ENCODE data around the gene RPL18A.

The RPL18A gene

DNA sequence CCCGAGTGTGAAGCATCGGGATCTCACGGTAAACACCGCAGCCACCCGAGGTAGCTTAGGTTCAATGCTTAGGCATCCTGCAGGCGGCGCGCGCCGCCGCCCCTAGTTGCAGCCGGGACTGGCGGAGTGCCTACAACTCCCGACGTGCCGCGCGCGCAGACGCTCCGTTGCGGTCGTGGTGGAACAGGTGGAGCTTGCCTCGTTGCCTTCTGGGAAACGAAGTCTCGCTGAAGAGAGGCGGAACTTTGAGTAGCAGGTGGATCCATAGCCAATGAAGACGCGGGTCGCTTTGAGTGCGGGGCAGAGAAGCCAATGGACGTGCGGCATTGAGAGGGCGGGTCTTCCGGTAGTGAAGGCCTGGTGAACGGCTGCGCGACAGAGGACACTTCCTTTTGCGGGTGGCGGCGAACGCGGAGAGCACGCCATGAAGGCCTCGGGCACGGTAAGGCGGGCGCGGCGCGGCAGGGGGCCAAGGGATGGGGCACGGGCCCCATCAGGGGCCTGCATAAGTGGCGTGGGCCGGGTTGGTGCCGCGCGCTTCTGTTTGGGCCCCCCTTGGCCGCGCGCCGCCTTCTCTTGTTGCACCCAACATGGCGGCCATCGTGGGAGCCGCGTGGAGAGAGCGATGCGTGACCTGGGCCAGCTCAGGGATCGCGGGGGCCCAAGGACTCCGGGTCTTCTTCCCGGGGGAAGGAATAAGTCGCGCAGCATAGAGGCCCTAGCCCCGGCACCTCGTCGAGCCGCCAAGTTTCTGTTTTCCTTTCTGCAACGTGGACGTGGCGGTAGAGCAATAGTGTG, at the start of gene RPL18A:
RPL18A (plus strand) TSS at position 378 of the 798 bp plus-strand sequence; CDS start at position 425, 47 bp downstream.
- DNase-seq = peak; percentile 100

DNA sequence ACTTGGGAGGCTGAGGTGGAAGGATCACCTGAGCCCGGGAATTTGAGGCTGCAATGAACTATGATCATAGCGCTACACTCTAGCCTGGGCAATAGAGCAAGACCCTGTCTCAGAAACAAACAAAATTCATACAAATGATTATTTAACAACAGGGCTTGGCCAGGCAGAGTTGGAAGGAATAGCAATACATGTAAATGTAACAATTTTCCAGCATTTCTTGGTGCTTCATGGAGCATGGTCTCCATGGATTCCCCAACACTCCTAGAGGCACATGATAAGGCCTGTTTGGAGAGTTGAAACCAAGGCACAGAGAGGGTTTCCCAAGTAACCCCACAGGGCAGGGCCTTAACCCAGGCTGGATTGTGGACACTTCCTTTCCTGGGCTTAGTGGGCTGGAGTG, 48.6 kb upstream of the RPL18A start:
- DNase-seq = no peak

DNA sequence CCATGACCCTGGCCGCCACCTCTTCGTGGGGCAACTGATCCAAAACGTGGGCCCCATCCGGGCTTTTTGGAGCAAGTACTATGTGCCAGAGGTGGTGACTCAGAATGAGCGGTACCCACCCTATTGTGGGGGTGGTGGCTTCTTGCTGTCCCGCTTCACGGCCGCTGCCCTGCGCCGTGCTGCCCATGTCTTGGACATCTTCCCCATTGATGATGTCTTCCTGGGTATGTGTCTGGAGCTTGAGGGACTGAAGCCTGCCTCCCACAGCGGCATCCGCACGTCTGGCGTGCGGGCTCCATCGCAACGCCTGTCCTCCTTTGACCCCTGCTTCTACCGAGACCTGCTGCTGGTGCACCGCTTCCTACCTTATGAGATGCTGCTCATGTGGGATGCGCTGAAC, 48.0 kb upstream of the RPL18A start:
- DNase-seq = no peak

DNA sequence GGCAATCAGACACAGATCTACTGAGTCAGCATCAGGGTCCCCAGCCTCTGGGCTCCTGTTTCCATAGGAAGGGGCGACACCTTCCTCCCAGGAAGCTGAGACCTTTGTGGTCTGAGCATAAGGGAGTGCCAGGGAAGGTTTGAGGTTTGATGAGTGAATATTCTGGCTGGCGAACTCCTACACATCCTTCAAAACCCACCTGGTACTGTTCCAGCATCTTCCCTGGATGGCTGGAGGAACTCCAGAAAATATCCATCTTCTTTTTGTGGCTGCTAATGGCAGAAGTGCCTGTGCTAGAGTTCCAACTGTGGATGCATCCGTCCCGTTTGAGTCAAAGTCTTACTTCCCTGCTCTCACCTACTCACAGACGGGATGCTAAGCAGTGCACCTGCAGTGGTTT, 47.6 kb upstream of the RPL18A start:
- DNase-seq = no peak

DNA sequence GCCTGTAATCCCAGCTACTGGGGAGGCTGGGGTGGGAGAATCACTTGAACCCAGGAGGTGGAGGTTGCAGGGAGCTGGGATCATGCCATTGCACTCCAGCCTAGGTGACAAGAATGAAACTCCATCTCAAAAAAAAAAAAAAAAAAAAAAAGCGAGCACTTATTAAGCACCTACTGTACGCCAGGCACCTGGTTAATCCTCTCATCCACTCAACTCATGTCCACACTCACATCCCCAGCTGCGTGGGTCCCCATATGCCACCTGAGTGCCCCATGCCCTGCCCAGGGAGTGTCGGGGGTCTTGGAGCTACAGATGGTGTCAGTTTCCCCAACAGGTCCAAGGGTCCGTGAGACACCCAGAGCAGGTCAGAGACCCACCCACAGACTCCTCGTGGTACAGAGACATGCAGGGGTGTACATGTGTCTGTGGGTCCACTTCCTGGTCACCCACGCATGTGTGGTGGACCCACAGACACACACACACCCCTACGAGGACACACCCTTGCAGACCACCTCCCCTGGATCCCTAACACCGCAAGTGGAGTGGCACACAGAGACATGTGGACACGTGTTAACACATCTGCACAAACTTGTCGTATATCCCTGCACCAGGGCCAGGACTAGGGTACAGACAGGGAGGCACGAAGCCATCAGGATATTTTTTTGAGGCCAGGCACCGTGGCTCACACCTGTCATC, 41.9 kb upstream of the RPL18A start:
- no peak for DNase-seq

DNA sequence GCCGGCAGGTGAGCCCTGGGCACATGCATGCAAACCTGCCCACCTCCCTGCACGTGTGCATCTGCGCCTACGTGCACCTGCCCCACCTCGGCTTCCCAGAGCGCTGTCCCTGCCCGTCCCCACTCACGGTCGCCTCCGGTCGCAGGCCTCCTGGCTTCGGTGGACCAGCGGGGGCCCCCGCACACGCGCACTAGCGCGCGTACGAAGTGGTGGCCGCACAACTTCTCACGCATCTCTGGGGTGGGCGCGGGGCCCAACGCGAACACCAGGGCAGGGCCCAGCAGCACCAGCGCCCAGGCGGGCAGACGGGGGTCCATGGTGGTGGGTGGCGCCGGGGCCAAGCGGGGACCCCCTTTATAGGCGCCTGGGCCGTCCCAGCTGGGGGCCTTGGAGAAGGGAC, 38.5 kb upstream of the RPL18A start, which contains the start of gene INSL3:
INSL3 (minus strand) TSS at position 330 of the 400 bp plus-strand sequence; CDS start at position 317, 13 bp downstream.
- DNase-seq = no peak

DNA sequence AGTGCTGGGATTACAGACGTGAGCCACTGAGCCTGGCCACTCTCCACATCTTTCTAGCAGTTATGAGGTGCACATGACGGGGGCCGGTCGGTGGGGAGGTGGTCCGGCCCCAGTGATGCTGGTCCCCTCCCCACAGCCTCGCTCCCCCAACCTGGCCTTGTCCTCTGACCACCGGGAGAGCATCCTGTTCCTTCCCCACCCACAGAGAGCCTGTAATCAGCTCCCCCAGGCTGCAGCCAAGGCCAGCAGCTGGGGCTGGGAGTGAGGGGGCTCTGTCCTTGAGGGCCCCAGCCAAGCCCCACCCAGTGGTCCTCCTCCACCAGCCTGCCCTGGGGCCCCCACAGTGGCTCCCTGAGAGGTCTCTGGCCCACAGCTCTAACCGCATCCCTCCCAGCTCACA, 35.4 kb upstream of the RPL18A start:
- no peak for DNase-seq

DNA sequence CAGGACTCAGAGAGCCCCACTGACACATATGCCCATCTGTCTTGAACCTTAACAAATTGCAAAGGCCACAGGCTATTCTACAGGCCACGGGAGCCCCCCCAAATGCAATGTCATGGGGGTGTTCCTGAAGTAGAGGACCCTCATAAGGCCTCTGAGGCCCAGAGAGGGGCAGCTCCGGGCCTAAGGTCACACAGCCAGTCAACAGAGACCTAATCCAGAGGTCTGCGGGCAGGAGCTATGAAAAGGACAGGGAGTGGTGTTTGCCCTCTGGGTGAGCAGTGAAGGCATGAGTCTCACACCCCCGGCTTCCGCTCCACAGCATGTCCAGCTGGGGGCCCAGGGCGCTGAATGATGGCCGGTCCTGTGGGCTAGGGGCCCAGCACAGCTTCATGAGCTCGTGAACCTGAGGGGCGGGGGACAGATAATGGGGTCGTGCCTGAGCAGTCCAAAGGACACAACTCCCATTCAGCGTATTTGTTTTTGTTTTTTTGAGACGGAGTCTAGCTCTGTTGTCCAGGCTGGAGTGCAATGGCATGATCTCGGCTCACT, 33.1 kb upstream of the RPL18A start:
- no peak for DNase-seq

DNA sequence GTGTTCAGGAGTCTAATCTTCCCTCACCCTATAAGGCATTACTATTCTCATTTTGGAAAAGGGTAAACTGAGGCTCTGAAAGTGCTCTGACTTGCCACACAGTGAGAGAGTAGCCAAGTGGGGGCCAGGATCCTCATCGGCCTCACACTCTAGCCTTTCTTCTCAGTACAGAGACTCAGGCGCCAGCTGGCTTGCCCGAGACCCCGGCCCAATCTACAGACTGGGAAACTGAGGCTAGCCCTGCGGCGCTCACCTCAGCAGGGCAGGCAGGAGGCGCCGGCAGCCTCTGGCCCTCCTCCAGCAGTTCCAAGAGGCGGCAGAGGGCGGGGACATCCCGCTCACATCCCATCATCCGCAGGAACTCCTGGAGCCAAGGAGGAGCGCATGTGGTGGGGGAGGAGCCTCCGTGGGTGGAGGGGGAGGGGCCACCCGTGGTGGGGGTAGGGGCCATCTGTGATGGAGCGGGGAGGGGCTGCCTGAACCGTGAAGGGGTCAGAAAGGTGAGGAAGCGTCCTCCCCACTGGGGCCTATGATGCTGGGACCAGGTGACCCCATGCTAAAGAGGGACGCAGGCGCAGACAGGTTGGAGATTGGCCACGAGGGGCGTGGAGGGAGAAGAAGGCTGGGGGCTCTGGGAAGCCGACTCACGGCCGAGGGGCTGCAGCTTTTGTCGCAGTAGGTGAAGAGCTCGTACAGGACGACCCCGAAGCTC, 29.7 kb upstream of the RPL18A start:
- DNase-seq = no peak

DNA sequence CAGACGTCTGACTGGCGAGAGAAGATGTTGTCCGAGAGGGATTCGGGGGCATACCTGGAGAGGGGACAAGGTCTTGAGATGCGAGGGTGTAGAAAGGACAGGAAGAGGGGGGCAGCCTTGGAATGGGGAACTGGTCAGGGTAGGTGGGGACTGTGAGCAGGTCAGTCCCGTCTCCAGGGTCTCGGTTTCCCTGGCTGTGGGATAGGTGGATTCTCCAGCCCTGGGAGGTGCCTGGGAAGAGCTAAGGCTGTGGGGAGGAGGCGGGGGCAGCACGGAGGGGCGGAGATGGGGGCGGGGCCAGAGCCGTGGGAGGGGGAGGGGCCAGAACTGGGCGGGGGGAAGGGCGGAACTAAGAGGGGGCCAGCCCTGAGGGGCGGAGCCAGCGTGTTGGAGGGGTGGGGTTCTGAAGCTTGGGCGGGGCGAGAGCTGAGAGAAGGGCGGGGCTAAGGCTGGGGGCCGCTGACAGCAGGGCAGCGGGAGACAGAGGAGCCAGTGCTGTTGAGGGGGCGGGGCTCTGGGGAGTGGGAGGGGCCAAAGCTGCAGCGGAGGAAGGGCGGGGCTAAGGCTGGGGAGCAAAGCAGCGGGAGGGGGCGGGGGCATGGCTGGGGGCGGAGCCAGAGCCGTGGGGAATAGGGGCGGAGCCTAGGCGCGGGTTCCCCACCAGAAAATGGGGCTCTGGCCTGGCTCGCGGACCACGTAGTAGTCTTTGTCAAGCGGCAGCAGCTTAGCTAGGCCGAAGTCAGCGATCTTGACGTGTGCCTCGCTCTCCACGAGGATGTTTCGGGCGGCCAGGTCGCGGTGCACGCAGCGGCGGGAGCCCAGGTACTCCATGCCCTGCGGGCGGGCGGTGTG, 28.9 kb upstream of the RPL18A start:
- DNase-seq = peak; percentile 65

DNA sequence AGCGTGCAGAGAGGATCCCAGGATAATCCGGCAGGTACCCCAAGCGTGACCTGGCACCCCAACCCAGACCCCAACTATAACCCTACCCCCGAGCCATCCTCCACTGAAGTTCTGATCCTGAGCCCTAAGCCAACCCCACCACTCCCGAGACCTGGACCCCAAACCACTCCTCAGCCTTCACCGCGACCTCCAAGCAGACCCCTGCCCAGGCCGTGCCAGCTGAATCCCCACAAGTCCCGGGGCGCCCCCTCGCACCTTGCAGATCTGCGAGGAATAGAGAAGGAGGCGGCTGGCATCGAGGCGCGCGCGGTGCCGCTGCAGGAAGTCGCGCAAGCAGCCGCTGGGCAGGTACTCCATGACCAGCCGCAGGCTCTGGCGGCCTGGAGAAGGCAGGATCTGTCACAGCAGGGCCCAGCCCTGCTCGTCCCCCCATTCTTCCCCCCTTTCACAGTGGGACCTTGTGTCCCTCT, 28.3 kb upstream of the RPL18A start:
- DNase-seq = no peak

DNA sequence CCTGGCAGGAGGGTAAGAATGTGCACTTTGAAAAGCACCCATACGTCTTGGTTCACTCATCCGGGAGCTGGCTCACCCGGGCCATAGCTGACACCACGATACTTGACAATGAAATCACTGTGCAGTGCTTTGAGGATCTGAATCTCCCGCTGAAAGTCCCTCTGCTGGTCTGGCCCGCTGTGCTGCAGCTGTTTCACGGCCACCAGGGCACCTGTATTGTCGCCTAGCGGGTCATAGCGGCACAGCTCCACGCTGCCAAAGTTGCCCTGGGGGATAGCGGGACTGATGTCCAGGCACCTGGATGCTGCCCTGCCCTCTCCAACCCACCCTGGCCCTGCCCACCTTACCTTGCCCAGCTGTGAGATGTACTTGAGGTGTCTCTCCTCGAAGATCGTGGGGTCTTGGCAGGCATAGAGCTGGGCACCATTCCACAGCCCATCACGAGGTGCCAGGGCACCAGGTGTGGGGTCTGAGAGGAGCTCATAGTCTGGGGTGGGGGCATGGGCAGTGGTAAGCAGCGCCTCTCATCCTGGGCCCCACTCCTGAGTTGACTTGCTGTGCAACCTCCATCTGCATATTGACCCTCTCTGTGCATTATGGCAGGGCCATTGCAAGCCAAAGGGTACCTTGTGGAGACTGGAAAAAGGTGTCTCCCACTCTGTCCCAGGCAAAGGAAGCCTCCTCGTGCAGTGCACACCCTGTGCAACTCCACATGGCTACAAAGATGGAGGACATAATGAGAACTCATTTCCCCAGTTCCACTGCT, 27.1 kb upstream of the RPL18A start:
- DNase-seq = no peak

DNA sequence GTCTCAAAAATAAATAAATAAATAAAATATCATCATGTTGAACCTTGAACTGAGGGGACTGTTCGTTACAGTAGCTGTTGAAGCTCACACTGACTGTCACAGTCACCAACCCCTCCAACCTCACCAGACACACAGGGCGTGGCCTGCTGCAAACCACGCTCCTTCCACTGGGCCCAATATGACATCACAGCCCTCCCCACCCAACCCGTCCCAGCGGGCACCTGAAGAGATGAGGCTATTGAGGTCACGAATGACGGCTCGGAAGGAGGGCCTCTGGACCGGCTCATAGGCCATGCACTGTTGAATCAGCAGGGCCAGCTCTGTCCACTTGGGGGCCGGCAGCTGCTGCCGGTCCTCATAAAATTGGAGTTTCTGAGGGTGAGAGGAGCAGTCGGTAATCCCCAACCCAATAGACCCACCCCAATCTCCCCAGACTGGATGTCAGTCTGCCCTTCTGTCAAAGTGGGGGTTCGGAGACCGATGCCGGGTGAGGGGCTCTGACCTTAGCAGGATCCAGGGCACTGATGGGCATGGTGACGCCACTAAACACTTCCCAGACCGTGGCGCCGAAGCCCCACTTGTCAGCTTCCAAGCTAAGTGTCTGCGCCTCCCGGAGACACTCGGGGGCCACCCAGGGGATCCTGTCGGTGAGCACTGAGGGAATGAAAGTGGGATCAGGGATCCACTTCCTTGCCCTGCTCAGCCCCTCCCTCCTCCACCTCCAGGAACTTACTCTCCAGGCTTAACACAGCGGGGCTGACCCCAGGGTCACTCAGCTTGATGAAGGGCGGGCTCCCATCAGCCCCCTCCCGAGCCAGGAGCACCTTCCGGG, 25.1 kb upstream of the RPL18A start:
- peak; percentile 39 for DNase-seq

DNA sequence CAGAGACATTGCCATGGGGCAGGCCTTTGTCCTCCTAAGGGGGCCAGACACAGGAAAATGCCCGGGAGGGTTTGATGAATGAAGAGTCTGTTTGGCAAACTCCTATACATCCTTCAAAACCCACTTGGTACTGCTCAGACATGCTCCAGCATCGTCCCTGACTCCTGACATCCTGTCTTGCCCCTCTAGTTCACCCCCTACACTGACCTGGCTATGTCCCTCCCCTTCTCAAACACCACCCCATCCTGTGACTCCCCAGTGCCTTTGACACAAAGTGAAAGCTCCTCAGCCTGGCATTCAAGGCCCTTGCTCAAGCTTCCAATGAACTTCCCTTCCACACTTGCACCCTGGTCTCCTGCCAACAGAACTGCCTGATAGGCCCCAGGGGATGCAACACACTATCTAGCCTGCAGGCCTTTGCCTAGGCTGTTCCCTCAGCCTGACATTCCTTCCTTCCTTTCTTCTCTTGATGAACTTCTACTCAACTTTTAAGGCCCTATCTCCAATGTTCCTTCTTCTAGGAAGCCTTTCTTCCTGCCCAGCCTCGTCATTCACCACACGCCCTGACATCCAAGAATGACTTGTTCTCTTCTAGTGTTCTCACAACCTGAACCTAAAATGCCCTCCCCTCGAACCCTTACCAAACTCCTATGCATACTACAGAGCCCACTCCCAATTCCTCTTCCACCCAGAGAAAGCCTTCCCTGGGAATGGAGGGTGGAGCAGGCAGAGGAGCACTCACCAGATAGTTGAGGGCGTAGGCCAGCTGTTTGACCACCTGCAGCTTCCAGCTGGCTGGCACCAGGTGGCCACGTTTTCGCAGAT, 24.3 kb upstream of the RPL18A start:
- DNase-seq = no peak

DNA sequence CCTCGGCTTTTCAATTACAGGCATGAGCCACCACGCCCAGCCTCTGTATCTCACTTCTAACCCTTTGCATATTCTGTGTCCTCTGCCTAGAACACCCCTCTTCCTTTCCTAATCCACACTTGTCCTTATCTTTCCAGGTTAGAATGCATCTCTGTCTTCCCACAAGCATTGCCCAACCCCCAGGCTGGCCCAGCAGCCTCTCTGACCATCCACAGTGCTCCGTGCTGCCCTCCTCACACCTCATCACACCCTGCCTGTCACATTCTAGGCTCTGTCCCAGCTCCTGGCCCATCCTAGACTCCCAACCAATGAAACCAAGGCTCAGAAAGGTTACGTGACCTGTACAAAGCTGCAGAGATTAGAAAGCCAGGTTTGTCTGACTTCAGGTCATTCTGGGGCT, 23.2 kb upstream of the RPL18A start:
- DNase-seq = no peak

DNA sequence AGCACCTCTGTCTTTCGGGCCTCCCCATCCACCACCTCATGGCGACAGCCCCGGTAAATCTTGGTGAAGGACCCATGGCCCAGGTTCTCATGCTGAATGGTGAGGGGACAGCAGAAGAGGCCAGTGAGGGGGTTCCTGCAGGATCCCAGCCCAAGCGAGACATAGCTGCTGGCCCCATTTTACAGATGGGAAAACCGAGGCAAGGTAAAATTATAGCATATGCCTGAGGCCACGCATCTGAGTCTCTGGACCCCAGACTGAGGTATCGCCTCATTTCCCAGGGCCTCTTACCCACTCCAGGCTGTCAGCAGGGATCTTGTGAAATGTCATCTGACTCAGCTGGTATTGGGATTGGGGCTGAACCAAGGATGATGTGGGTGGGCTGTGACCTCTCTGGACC, 21.7 kb upstream of the RPL18A start:
- no peak for DNase-seq

DNA sequence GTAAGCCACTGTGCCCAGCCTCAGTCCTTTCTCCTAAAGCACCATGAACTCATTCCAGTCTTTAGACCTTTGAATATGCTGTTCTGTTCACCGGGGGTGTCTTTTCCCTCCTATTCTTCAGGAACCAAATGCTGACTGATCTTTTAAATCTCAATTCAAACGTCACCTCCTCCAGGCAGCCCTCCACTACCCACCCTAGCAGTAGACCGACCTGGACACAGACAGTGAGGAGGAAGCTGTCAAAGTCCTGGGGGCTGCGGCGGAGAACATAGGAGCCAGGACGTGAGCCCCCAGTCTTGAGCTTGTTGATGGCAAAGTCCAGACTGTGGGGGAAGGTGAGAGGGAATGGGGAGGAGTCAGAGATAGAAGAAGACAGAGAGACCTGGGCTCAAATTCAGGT, 19.7 kb upstream of the RPL18A start:
- DNase-seq = no peak

DNA sequence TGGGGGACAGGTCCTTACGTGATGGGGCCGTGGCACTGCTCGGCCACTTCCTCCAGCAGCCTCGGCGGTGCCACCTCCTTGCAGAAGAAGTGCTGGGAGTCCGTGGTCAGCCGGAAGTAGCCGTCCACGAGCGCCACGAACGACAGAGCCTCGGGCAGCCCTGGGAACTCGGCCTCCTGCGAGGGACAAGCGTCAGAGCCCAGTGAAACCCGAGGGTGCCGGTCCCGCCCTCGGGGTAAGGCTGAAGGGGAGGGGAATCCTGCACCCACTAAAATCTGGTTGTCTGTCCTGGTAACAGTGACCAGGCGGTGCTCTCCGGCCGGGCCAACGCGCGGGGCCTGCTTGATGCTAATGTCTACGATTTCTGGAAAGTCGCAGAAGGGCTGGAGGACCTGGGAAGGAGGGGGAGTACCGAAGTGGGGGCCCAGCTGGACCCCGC, 18.3 kb upstream of the RPL18A start:
- DNase-seq = no peak

Data from activated CD4-positive, alpha-beta T cell treated with anti-CD3 and anti-CD28 coated beads, Interleukin-10, Interleukin-2, amounts not matched to agents 100 ng/mL and 50 ng/mL, durations not matched to agents 16 hours and 8 hours (primary cell).